Measurements from ENCODE around the gene MMP23B. TPM values are rescaled to one million over a fixed set of nuclear protein-coding genes. Genes with fewer than 3 reads are reported as not detected.
A peak's percentile ranks its signal among the peaks of the same experiment; 100 is the strongest.

MMP23B gene
- polyA plus RNA-seq, 3 donors = 0.21 to 1.5 (median 0.24) TPM

DNA sequence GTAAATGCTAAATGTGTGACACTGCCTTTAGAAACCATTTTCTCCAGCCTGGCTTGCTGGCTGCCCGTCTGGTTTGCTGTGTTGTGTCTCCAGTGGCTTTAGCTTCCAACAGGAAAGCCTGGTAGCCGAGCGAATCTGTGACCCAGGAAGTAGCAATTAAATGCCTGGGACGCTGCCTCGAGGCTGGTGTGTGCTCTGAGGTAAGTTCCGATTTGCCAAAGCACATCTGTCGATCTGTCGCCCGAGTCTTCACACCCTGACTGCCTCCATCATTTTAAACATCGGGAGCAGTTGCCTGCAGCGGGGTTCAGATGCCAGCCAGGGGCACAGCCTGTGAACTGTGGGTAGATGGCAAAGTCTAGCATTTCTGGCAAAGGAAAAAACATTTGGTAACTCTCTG, 14.5 kb upstream of the MMP23B start:
- Mint-ChIP-seq H3K36me3 (peaks cover 9 to 11% of the 10 kb centered on the region in 2 donors), H3K4me3 (peak overlapping the region; percentile 16 to 82), H3K27me3 (ENCODE audit: low read depth in 3 of 3) (peaks cover 0 to 6% (median 0%) of the 10 kb centered on the region in 3 donors), H3K27ac (peak overlapping the region in 1 of 7 donors; percentile 7), H3K9me3 (peaks cover 0 to 2% (median 0%) of the 10 kb centered on the region in 7 donors), H3K4me1 (peaks cover 30% of the 10 kb centered on the region)
- no peak for DNase-seq
- peaks cover 26 to 33% of the 10 kb centered on the region in 2 donors for H3K4me1 ChIP-seq (ENCODE audit: control insufficient read depth in 1 of 2, insufficient read depth in 2 of 2, low read length in 2 of 2)
- H4K20me1 ChIP-seq (ENCODE audit: insufficient read depth, low read length) = peaks cover 12% of the 10 kb centered on the region
- no peak for TF ChIP-seq CTCF (IDR thresholded peaks at IDR 0.05)
- no peaks in the 10 kb centered on the region for H3K27me3 ChIP-seq (ENCODE audit: control insufficient read depth in 2 of 2, insufficient read depth in 2 of 2, low read length in 2 of 2)
- H3K36me3 ChIP-seq (replicated peaks in 1 of 2; ENCODE audit: control insufficient read depth in 1 of 2, insufficient read depth in 2 of 2, low read length in 2 of 2) = peaks cover 0 to 5% of the 10 kb centered on the region in 2 donors
- H2AFZ ChIP-seq (ENCODE audit: insufficient read depth, low read depth, low read length, poor library complexity, severe bottlenecking) = no peak overlapping the region
- H3K4me2 ChIP-seq (replicated peaks; ENCODE audit: extremely low read depth, low read length, poor library complexity, severe bottlenecking) = no peak overlapping the region
- no peaks in the 10 kb centered on the region for H3K9me3 ChIP-seq (replicated peaks in 1 of 2; ENCODE audit: control insufficient read depth in 1 of 2, insufficient read depth in 1 of 2, low read length in 2 of 2)
- H3K4me3 ChIP-seq (replicated peaks in 1 of 3; ENCODE audit: low read depth in 2 of 3, low read length in 3 of 3) = no peak overlapping the region
- intact Hi-C loops (cut with micrococcal nuclease) = no loop called here
- 98% methylated on average over 4 of the region's 11 CpGs for WGBS (ENCODE audit: insufficient coverage)
- H3K79me2 ChIP-seq (ENCODE audit: insufficient read depth, low read length) = peaks cover 22% of the 10 kb centered on the region
- no peak overlapping the region for H3K9ac ChIP-seq (ENCODE audit: insufficient read depth, low read length, poor library complexity, severe bottlenecking)
- H3K27ac ChIP-seq (ENCODE audit: low read depth in 1 of 2, low read length in 2 of 2) = no peak overlapping the region

DNA sequence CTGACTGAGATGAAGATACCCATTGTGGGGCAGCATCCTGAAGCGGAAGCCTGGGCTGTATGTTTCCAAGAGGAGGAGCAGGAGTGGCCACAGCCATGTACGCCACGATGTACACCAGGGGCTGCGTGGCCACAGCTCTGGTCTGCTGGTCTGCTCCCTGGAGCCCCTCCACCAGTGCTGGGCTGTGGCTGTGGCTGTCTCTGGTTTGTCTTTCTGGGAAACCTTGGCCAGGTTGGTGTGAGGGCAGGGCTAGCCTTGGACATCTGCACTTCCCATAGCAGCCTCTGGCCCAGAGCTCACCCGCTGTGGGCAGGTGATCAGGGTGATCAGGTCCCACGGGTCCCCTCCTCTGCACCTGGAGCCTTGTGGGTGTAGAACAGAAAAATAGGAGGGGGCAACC, 14.0 kb upstream of the MMP23B start:
- intact Hi-C loops (cut with micrococcal nuclease) = no loop called here
- peaks cover 0 to 5% of the 10 kb centered on the region in 2 donors for H3K36me3 ChIP-seq (replicated peaks in 1 of 2; ENCODE audit: control insufficient read depth in 1 of 2, insufficient read depth in 2 of 2, low read length in 2 of 2)
- no peak overlapping the region for H3K27ac ChIP-seq (ENCODE audit: low read depth in 1 of 2, low read length in 2 of 2)
- peaks cover 26 to 33% of the 10 kb centered on the region in 2 donors for H3K4me1 ChIP-seq (ENCODE audit: control insufficient read depth in 1 of 2, insufficient read depth in 2 of 2, low read length in 2 of 2)
- no peaks in the 10 kb centered on the region for H3K9me3 ChIP-seq (replicated peaks in 1 of 2; ENCODE audit: control insufficient read depth in 1 of 2, insufficient read depth in 1 of 2, low read length in 2 of 2)
- no peak for TF ChIP-seq CTCF (IDR thresholded peaks at IDR 0.05)
- peaks cover 9 to 11% of the 10 kb centered on the region in 2 donors for H3K36me3 Mint-ChIP-seq
- H3K27me3 ChIP-seq (ENCODE audit: control insufficient read depth in 2 of 2, insufficient read depth in 2 of 2, low read length in 2 of 2) = no peaks in the 10 kb centered on the region
- no peak overlapping the region for H2AFZ ChIP-seq (ENCODE audit: insufficient read depth, low read depth, low read length, poor library complexity, severe bottlenecking)
- 95% methylated on average over 6 of the region's 6 CpGs for whole genome bisulfite sequencing (ENCODE audit: insufficient coverage)
- no peak overlapping the region for H3K4me2 ChIP-seq (replicated peaks; ENCODE audit: extremely low read depth, low read length, poor library complexity, severe bottlenecking)
- H3K79me2 ChIP-seq (ENCODE audit: insufficient read depth, low read length) = peaks cover 21% of the 10 kb centered on the region
- H3K27me3 Mint-ChIP-seq (ENCODE audit: low read depth in 3 of 3) = peaks cover 0 to 7% (median 0%) of the 10 kb centered on the region in 3 donors
- no peak overlapping the region for H3K4me3 ChIP-seq (replicated peaks in 1 of 3; ENCODE audit: low read depth in 2 of 3, low read length in 3 of 3)
- no peak overlapping the region for H3K4me3 Mint-ChIP-seq
- no peak overlapping the region for H3K27ac Mint-ChIP-seq
- peaks cover 0 to 2% (median 0%) of the 10 kb centered on the region in 7 donors for H3K9me3 Mint-ChIP-seq
- DNase-seq = no peak
- peaks cover 12% of the 10 kb centered on the region for H4K20me1 ChIP-seq (ENCODE audit: insufficient read depth, low read length)
- no peak overlapping the region for H3K9ac ChIP-seq (ENCODE audit: insufficient read depth, low read length, poor library complexity, severe bottlenecking)
- peaks cover 30% of the 10 kb centered on the region for H3K4me1 Mint-ChIP-seq

Data from CD14-positive monocyte (primary cell).